ENCODE data around the gene NWD2. TPM values are rescaled to one million over a fixed set of nuclear protein-coding genes. Genes with fewer than 3 reads are reported as not detected.

Gene NWD2
- total and polyA plus RNA-seq, 4 donors: 0.17 TPM; not detected in 3

DNA sequence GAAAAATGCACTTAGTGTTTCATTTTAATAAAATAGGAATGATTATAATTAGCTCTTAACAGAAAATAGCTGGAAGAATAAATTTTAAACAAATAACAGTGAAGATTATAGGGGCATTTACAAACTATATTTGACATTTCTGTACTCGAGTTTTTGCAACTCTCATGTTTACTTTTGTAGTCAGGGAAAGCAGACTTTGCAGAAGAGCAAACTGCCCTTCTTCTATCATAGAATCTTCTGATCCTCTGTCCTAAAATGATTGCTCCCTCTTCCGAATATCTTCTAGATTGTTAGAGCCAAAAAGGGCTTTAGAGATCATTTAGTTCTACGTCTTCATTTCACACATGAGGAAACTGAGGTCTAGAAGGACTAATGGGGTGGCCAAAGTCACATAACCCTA, 222.7 kb downstream of the NWD2 start:
- no peak overlapping the region for H3K9ac ChIP-seq (ENCODE audit: insufficient read depth in 1 of 2, low read length in 2 of 2)
- no peaks in the 10 kb centered on the region for H3K27me3 ChIP-seq (ENCODE audit: control insufficient read depth in 3 of 3, insufficient read depth in 3 of 3, low read length in 2 of 3)
- ATAC-seq (ENCODE audit: insufficient read depth, low FRiP score) (no peak), DNase-seq (no peak)
- TF ChIP-seq, protein P1, sequence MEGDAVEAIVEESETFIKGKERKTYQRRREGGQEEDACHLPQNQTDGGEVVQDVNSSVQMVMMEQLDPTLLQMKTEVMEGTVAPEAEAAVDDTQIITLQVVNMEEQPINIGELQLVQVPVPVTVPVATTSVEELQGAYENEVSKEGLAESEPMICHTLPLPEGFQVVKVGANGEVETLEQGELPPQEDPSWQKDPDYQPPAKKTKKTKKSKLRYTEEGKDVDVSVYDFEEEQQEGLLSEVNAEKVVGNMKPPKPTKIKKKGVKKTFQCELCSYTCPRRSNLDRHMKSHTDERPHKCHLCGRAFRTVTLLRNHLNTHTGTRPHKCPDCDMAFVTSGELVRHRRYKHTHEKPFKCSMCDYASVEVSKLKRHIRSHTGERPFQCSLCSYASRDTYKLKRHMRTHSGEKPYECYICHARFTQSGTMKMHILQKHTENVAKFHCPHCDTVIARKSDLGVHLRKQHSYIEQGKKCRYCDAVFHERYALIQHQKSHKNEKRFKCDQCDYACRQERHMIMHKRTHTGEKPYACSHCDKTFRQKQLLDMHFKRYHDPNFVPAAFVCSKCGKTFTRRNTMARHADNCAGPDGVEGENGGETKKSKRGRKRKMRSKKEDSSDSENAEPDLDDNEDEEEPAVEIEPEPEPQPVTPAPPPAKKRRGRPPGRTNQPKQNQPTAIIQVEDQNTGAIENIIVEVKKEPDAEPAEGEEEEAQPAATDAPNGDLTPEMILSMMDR (IDR thresholded peaks at IDR 0.05; ENCODE audit: control extremely low read depth, extremely low read depth): no peak
- no peaks in the 10 kb centered on the region for H3K4me1 ChIP-seq (ENCODE audit: control insufficient read depth in 5 of 5, insufficient read depth in 5 of 5, low read length in 5 of 5)
- H3K4me3 ChIP-seq: no peak overlapping the region
- H3K27ac ChIP-seq (ENCODE audit: low read depth in 1 of 2, low read length in 1 of 2): no peak overlapping the region
- H3K36me3 ChIP-seq (ENCODE audit: control insufficient read depth in 4 of 4, insufficient read depth in 4 of 4, low read length in 4 of 4): no peaks in the 10 kb centered on the region
- no peaks in the 10 kb centered on the region for H3K9me3 ChIP-seq (ENCODE audit: control insufficient read depth in 4 of 4, insufficient read depth in 3 of 4, low read length in 3 of 4)
- 68 to 74% methylated on average over 3 of the region's 3 CpGs for WGBS, 2 donors

DNA sequence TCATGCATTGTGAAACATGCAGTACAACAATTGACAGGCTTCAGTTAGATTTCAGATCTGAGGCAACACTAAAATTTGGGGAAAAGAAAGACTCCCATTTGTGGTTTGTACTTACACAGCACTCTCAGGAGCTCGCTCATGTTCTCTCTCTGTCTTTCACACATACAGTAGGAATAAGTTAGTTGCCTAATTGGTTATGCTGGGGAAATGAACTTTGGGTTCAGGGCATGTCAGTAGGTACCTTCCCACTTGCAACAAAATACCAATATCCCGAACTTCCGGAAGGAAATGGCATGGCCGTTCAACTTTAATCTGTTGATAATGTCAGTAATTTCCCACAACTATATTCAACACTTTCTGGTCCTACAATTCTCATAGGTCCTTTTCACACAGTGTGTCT, 223.3 kb downstream of the NWD2 start:
- no peak overlapping the region for H3K27ac ChIP-seq (ENCODE audit: low read depth in 1 of 2, low read length in 1 of 2)
- ATAC-seq (ENCODE audit: insufficient read depth, low FRiP score): no peak
- no peaks in the 10 kb centered on the region for H3K4me1 ChIP-seq (ENCODE audit: control insufficient read depth in 5 of 5, insufficient read depth in 5 of 5, low read length in 5 of 5)
- WGBS, 2 donors: 75 to 81% methylated on average over 4 of the region's 4 CpGs
- no peak for DNase-seq
- TF ChIP-seq, protein P1 (IDR thresholded peaks at IDR 0.05; ENCODE audit: control extremely low read depth, extremely low read depth): no peak
- no peak overlapping the region for H3K4me3 ChIP-seq
- no peaks in the 10 kb centered on the region for H3K27me3 ChIP-seq (ENCODE audit: control insufficient read depth in 3 of 3, insufficient read depth in 3 of 3, low read length in 2 of 3)
- no peaks in the 10 kb centered on the region for H3K36me3 ChIP-seq (ENCODE audit: control insufficient read depth in 4 of 4, insufficient read depth in 4 of 4, low read length in 4 of 4)
- no peaks in the 10 kb centered on the region for H3K9me3 ChIP-seq (ENCODE audit: control insufficient read depth in 4 of 4, insufficient read depth in 3 of 4, low read length in 3 of 4)
- H3K9ac ChIP-seq (ENCODE audit: insufficient read depth in 1 of 2, low read length in 2 of 2): no peak overlapping the region

DNA sequence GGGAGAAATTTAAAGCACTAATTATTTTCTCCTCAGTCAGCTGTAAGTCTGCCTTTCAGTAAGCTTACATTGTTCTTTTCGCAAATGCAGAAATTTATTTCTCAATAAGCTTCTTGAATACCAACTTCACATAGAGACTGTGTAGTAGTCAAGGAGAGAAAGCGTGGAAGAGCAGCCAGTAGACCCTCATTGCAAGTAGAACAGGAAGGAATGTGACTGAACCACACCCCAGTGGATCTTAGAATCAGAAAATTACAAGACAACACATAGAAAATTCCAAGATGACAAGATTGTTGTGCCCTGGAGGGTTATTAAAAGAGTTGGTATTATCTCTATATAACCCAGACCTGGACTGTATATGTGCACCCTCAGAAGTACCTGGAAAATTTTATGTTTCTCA, 224.7 kb downstream of the NWD2 start:
- Histone ChIP-seq H3K27ac (ENCODE audit: low read depth in 1 of 2, low read length in 1 of 2) (no peak overlapping the region), H3K9ac (ENCODE audit: insufficient read depth in 1 of 2, low read length in 2 of 2) (no peak overlapping the region), H3K36me3 (ENCODE audit: control insufficient read depth in 4 of 4, insufficient read depth in 4 of 4, low read length in 4 of 4) (no peaks in the 10 kb centered on the region), H3K9me3 (ENCODE audit: control insufficient read depth in 4 of 4, insufficient read depth in 3 of 4, low read length in 3 of 4) (no peaks in the 10 kb centered on the region), H3K4me1 (ENCODE audit: control insufficient read depth in 5 of 5, insufficient read depth in 5 of 5, low read length in 5 of 5) (peaks cover 0 to 2% (median 0%) of the 10 kb centered on the region in 5 donors), H3K4me3 (no peak overlapping the region), H3K27me3 (ENCODE audit: control insufficient read depth in 3 of 3, insufficient read depth in 3 of 3, low read length in 2 of 3) (no peaks in the 10 kb centered on the region)
- no peak for DNase-seq
- TF ChIP-seq, protein P1 (IDR thresholded peaks at IDR 0.05; ENCODE audit: control extremely low read depth, extremely low read depth): no peak
- ATAC-seq (ENCODE audit: insufficient read depth, low FRiP score): no peak
- WGBS, 2 donors: 90 to 99% methylated on average over 2 of the region's 2 CpGs

DNA sequence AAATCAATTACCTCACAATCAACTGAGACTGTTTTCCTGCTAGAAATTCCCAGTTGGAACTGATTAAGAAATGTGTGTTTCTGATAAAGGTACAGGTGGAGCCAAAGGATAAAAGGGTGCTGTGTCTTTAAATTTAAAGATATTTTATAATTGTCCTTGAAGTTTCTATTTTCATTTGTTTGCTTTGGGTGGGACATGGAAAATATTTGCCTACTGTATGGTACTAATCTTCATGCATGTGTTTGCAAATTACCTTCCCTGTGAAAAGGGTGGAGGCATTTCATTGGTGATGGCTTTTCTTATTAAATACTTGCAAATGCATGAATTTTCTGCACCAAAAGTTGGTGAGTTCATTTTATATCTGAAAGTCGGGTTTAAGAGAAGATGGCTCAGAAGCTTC, 225.7 kb downstream of the NWD2 start:
- H3K4me1 ChIP-seq (ENCODE audit: control insufficient read depth in 5 of 5, insufficient read depth in 5 of 5, low read length in 5 of 5): peaks cover 0 to 2% (median 0%) of the 10 kb centered on the region in 5 donors
- H3K9me3 ChIP-seq (ENCODE audit: control insufficient read depth in 4 of 4, insufficient read depth in 3 of 4, low read length in 3 of 4): no peaks in the 10 kb centered on the region
- ATAC-seq (ENCODE audit: insufficient read depth, low FRiP score) (no peak), DNase-seq (no peak)
- no peaks in the 10 kb centered on the region for H3K27me3 ChIP-seq (ENCODE audit: control insufficient read depth in 3 of 3, insufficient read depth in 3 of 3, low read length in 2 of 3)
- no peak overlapping the region for H3K9ac ChIP-seq (ENCODE audit: insufficient read depth in 1 of 2, low read length in 2 of 2)
- no peak overlapping the region for H3K27ac ChIP-seq (ENCODE audit: low read depth in 1 of 2, low read length in 1 of 2)
- WGBS, 2 donors: 67 to 85% methylated on average over 1 of the region's 1 CpG
- H3K4me3 ChIP-seq: no peak overlapping the region
- TF ChIP-seq, protein P1 (IDR thresholded peaks at IDR 0.05; ENCODE audit: control extremely low read depth, extremely low read depth): no peak
- H3K36me3 ChIP-seq (ENCODE audit: control insufficient read depth in 4 of 4, insufficient read depth in 4 of 4, low read length in 4 of 4): no peaks in the 10 kb centered on the region
